ENCODE measurements around the gene LRCH1.
"Not testable (repeated sequence)": the region's sequence is repeated elsewhere in the genome, so short reads cannot be mapped to it uniquely, and the experiment has no call there.

Gene LRCH1

GRCh38 chr13:46721054-46721453 lies 168.1 kb downstream of the LRCH1 start:
- peak in 1 of 4 experiments; percentile 32 for DNase-seq

GRCh38 chr13:46726347-46726746 lies 173.4 kb downstream of the LRCH1 start:
- DNase-seq, result no peak

GRCh38 chr13:46728777-46729176 lies 175.8 kb downstream of the LRCH1 start:
- DNase-seq, result no peak

- no peak for DNase-seq
Measured at GRCh38 chr13:46731535-46731934, 178.6 kb downstream of the LRCH1 start.

- no peak for DNase-seq
Measured at GRCh38 chr13:46735425-46735824, 182.5 kb downstream of the LRCH1 start.

- no peak for DNase-seq
Measured at GRCh38 chr13:46736541-46737310, 183.8 kb downstream of the LRCH1 start.

- DNase-seq, result no peak
Measured at GRCh38 chr13:46738055-46738454, 185.1 kb downstream of the LRCH1 start.

- DNase-seq, result no peak
Measured at GRCh38 chr13:46738766-46739165, 185.8 kb downstream of the LRCH1 start.

GRCh38 chr13:46739447-46740098 lies 186.6 kb downstream of the LRCH1 start:
- DNase-seq, result no peak

- DNase-seq, result no peak
Measured at GRCh38 chr13:46743191-46743590, 190.2 kb downstream of the LRCH1 start.

- no peak for DNase-seq
Measured at GRCh38 chr13:46745062-46745461, 192.1 kb downstream of the LRCH1 start.

- no peak for DNase-seq
Measured at GRCh38 chr13:46745706-46746105, 192.7 kb downstream of the LRCH1 start.

GRCh38 chr13:46747031-46747820 lies 194.3 kb downstream of the LRCH1 start:
- no peak for DNase-seq

- DNase-seq, result no peak
Measured at GRCh38 chr13:46748300-46748699, 195.3 kb downstream of the LRCH1 start.

- no peak for DNase-seq
Measured at GRCh38 chr13:46749951-46750350, 197.0 kb downstream of the LRCH1 start.

GRCh38 chr13:46751811-46752635 lies 199.1 kb downstream of the LRCH1 start:
- DNase-seq, result peak in 3 of 4 experiments; percentile 3 to 5 (median 5)

GRCh38 chr13:46753137-46753536 lies 200.2 kb downstream of the LRCH1 start:
- no peak for DNase-seq

- no peak for DNase-seq
Measured at GRCh38 chr13:46753917-46754316, 200.9 kb downstream of the LRCH1 start.

- no peak for DNase-seq
Measured at GRCh38 chr13:46754812-46755211, 201.8 kb downstream of the LRCH1 start.

- not testable (repeated sequence) for DNase-seq
Measured at GRCh38 chr13:46755508-46755907, 202.5 kb downstream of the LRCH1 start.

- DNase-seq, result no peak
Measured at GRCh38 chr13:46756977-46757376, 204.0 kb downstream of the LRCH1 start.

- no peak for DNase-seq
Measured at GRCh38 chr13:46757640-46758039, 204.7 kb downstream of the LRCH1 start.

- DNase-seq, result no peak
Measured at GRCh38 chr13:46759846-46760245, 206.9 kb downstream of the LRCH1 start.
